Heart right ventricle (tissue), 16 donors: ENCODE data around the gene PMEPA1. TPM values are rescaled to one million over a fixed set of nuclear protein-coding genes. Genes with fewer than 3 reads are reported as not detected.

Source experiments
- ATAC-seq, 8 donors: fragments of 200-7000 bp; cut with Tn5 transposase; one replicate each; pipeline ENCODE4 v1.9.1; 2020; ENCODE audit warnings: mild to moderate bottlenecking in 8 of 8, moderate library complexity in 8 of 8, moderate number of reproducible peaks in 1 of 8
- DNase-seq, 2 donors: peaks; one replicate each; pipeline ENCODE4 v3.0.0-alpha.2; 2020
- H3K27ac ChIP-seq, 10 donors: fragments of 200-600 bp; sonication (generic) in 2 of 10; one replicate each; pipeline versions ENCODE4 v1.5.0 to v1.8.0; 2020 to 2022; ENCODE audit warnings: mild to moderate bottlenecking in 3 of 10
- H3K27me3 ChIP-seq, 7 donors: fragments of 200-600 bp; one replicate each; pipeline ENCODE4 v1.8.0; 2021 to 2022; ENCODE audit warnings: mild to moderate bottlenecking in 2 of 7
- H3K36me3 ChIP-seq, 9 donors: fragments of 200-600 bp; sonication (generic) in 1 of 9; one replicate each; pipeline versions ENCODE4 v1.5.0 to v1.8.0; 2020 to 2022; ENCODE audit warnings: mild to moderate bottlenecking in 2 of 9
- H3K4me1 ChIP-seq, 9 donors: fragments of 200-600 bp; sonication (generic) in 1 of 9; one replicate each; pipeline versions ENCODE4 v1.5.0 to v1.8.0; 2020 to 2022; ENCODE audit warnings: mild to moderate bottlenecking in 4 of 9
- H3K4me3 ChIP-seq, 10 donors: fragments of 200-600 bp; sonication (generic) in 2 of 10; one replicate each; pipeline versions ENCODE4 v1.5.0 to v1.8.0; 2020 to 2022; ENCODE audit warnings: mild to moderate bottlenecking in 7 of 10, moderate library complexity in 2 of 10
- H3K9me3 ChIP-seq, 11 donors: fragments of 200-600 bp in 10 of 11; sonication (generic) in 2 of 11; one replicate each; pipeline versions ENCODE4 v1.5.0 to v1.8.0; 2013 to 2022; ENCODE audit warnings: mild to moderate bottlenecking in 2 of 11, control low read depth in 1 of 11, moderate library complexity in 1 of 11
- WGBS, 2 donors: extraction: QIAGEN DNeasy Blood & Tissue Kit; methylation state at CpG; one replicate each; pipeline ENCODE4 v1.1.7; 2013; ENCODE audit warnings: inconsistent platforms in 1 of 2; 5-methylcytosine and 5-hydroxymethylcytosine counted together
- intact Hi-C, 10 donors: fragments of 100-400 bp; cut with DNase I; formaldehyde crosslinking; loops; one replicate each; pipeline versions ENCODE4 v1.11.1 to v1.14.2; 2022
- polyA plus RNA-seq, 2 donors: library from polyadenylated mRNA; stranded (reverse); fragments of 200-250 nt; gene quantifications; one replicate each; pipeline ENCODE4 v1.2.3, GENCODE V29; 2013
- total RNA-seq, 10 donors: library from RNA; stranded (reverse); fragmentation: NEBNext Ultra II Directional in 3 of 10; extraction: Animal tissue kit (Norgen Biotek cat#: 25700) in 3 of 10; gene quantifications; one replicate each; pipeline versions ENCODE4 v1.2.1 to v1.2.4, GENCODE V29; 2021 to 2023
- TF ChIP-seq, protein P1 (sequence below), 9 donors: fragments of 200-600 bp; sonication (generic) in 2 of 9; IDR thresholded peaks; one replicate each; pipeline versions ENCODE4 v1.5.0 to v1.8.0; 2021 to 2022; ENCODE audit warnings: antibody characterized with exemption in 9 of 9, mild to moderate bottlenecking in 5 of 9, moderate library complexity in 1 of 9
- donor health status: Arrhythmogenic right ventricular cardiomyopathy.
- donor health status: ischemic (EF 13 %, LVEDD 7.1; RV severe dilation, severe dysfunction).
- donor health status: healthy with polysubstance abuse.
- donor health status: DM: no; HTN: yes; CAD: no.
- donor health status: DM: no; HTN: no; CAD: no.
- donor health status: ischemic (EF 25% LVEDD 6.9; RV normal size, moderate dysfunction).
- donor health status: ischemic (EF 25% LVEDD 5.7; RV mildly dilated, moderate dysfunction).
- donor health status: healthy.
- donor health status: DM: yes; HTN: yes; CAD: no.
- donor health status: Ischemic cardiomyopathy.
- donor health status: ischemic (EF 35%, LVEDD 5.7; RV mildly dilated, moderate dysfunction).
- donor health status: nonischemic (EF 11% LVEDD 7.7; RV severe dilation, severe dysfunction).
- donor health status: DM: yes; HTN: yes; CAD: no.
- donor health status: PGD.
- donor health status: ischemic (EF 29% LVEDD 5.4; RV normal size, mild dysfunction).
- donor health status: nonischemic (EF 23%, LVEDD 6.1; RV moderate dilation, normal function).

Gene PMEPA1
- total and polyA plus RNA-seq, 12 donors: 10.5 to 81.8 (median 30.4) TPM

DNA sequence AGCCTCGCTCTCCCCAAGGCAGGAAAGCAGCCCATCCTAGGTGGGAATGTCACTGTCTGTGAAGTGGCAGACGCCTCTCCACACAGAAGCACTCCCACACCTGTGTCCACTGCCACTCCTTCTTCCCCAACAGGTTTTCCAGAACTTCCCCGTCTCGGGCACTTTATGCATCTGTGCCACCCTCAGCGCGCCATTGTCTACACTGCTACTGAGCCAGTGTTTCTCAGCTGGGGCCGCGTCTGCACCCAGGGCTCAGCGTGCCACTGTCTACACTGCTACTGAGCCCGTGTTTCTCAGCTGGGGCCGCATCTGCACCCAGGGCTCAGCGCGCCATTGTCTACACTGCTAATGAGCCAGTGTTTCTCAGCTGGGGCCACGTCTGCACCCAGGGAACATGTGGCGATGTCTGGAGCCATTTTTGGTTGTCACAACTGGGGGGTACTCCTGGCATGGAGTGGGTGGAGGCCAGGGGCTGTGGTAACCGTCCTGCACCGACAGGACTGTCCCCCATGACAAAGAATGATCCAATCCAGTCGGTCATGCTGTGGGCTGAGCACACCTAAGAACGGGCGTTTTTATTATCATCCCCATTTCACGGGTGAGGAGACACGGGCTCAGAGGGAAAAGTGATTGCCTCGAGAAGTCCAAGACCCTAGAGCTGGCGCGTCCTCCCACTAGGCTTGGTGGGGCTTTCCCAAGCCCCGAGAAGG lies 47.9 kb downstream of the PMEPA1 start:
- no peak overlapping the region for H3K4me3 ChIP-seq
- ATAC-seq: no peak
- TF ChIP-seq, protein P1, sequence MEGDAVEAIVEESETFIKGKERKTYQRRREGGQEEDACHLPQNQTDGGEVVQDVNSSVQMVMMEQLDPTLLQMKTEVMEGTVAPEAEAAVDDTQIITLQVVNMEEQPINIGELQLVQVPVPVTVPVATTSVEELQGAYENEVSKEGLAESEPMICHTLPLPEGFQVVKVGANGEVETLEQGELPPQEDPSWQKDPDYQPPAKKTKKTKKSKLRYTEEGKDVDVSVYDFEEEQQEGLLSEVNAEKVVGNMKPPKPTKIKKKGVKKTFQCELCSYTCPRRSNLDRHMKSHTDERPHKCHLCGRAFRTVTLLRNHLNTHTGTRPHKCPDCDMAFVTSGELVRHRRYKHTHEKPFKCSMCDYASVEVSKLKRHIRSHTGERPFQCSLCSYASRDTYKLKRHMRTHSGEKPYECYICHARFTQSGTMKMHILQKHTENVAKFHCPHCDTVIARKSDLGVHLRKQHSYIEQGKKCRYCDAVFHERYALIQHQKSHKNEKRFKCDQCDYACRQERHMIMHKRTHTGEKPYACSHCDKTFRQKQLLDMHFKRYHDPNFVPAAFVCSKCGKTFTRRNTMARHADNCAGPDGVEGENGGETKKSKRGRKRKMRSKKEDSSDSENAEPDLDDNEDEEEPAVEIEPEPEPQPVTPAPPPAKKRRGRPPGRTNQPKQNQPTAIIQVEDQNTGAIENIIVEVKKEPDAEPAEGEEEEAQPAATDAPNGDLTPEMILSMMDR (IDR thresholded peaks at IDR 0.05): no peak
- no peak for DNase-seq
- no peaks in the 10 kb centered on the region for H3K27me3 ChIP-seq
- no peak overlapping the region for H3K27ac ChIP-seq
- peaks cover 0 to 32% (median 0%) of the 10 kb centered on the region in 9 donors for H3K36me3 ChIP-seq
- no peaks in the 10 kb centered on the region for H3K9me3 ChIP-seq
- intact Hi-C loops: no loop called here
- peaks cover 0 to 35% (median 9%) of the 10 kb centered on the region in 9 donors for H3K4me1 ChIP-seq
- WGBS, 2 donors: 90 to 94% methylated on average over 26 of the region's 26 CpGs

DNA sequence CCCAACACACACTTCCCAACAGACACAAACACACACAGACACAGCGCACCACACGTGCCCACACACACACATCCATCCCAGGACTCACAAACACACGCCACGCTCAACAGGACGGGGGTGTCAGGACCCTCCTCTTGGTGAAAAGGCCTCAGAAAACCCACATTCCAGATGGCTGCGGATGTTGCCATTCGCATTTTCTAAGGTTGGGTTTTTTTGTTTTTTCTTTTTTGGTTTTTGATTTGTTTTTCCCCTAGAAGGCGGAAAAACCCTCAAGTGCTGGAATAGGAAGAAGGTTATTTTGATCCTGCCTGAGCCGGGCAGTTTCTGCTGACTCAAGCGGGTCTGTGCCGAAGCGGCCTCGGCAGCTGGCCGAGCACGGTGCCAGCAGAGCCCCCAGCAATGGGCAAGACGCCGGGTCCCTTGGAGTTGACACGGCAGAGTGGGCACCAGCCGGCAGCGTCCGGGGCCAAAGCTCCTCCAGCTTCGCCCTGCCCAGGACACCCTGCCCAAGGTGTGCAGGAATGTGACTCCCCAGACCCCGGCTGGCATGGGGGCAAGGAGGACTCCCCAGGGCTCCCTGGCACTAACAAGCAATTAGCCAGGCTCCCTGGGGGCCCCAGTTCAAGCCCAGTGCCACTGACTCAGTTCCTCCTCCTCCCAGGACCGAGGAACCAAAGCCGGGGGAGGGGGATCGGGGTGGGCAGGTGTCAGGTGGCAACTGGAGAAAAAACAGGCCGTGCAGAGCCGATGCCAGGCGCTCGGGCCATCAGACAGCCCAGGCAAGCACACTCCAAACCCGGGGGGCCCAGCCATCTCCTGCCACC lies 48.7 kb downstream of the PMEPA1 start:
- Histone ChIP-seq H3K4me3 (no peak overlapping the region), H3K27me3 (no peaks in the 10 kb centered on the region), H3K27ac (no peak overlapping the region), H3K36me3 (peaks cover 0 to 34% (median 0%) of the 10 kb centered on the region in 9 donors), H3K4me1 (peaks cover 0 to 35% (median 9%) of the 10 kb centered on the region in 9 donors), H3K9me3 (no peaks in the 10 kb centered on the region)
- DNase-seq: no peak
- no peak for ATAC-seq
- TF ChIP-seq, protein P1 (IDR thresholded peaks at IDR 0.05): no peak
- 83 to 86% methylated on average over 31 of the region's 31 CpGs for WGBS, 2 donors
- intact Hi-C loops: no loop called here

DNA sequence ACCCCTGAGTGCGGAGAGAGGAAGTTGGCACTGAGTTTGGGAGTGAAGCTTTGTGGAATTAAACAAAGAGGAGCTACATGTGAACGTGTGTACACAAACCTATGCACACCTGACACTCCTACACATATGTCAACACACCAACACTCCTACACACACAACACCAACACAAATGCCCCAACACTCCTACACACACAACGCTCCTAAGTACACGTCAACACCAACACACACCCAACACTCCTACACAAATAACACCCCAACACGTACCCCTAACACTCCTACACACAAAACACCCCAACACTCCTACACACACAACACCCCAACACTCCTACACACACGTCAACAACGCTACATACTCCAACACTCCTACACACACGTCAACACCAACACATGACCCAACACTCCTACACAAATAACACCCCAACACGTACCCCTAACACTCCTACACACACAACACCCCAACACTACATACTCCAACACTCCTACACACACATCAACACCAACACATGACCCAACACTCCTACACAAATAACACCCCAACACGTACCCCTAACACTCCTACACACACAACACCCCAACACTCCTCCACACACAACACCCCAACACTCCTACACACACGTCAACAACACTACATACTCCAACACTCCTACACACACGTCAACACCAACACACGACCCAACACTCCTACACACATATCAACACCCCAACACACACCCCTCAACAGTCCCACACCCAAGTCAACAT lies 49.5 kb downstream of the PMEPA1 start:
- DNase-seq: no peak
- TF ChIP-seq, protein P1 (IDR thresholded peaks at IDR 0.05): no peak

More for the DNA sequence above, 49.5 kb downstream of the PMEPA1 start:
- Histone ChIP-seq H3K27me3 (no peaks in the 10 kb centered on the region), H3K36me3 (peaks cover 0 to 42% (median 0%) of the 10 kb centered on the region in 9 donors), H3K9me3 (no peaks in the 10 kb centered on the region), H3K4me3 (no peak overlapping the region), H3K4me1 (peaks cover 0 to 35% (median 9%) of the 10 kb centered on the region in 9 donors), H3K27ac (no peak overlapping the region)
- WGBS, 2 donors: 92 to 95% methylated on average over 13 of the region's 13 CpGs
- no peak for ATAC-seq
- intact Hi-C loops: no loop called here
